Measurements from ENCODE around the gene DHRS4L2. TPM values are rescaled to one million over a fixed set of nuclear protein-coding genes. Genes with fewer than 3 reads are reported as not detected.
"Not testable (repeated sequence)": the region's sequence is repeated elsewhere in the genome, so short reads cannot be mapped to it uniquely, and the experiment has no call there.

DHRS4L2 gene
- total and polyA plus RNA-seq, 2 of the 4 experiments (the other 2 are of a cell fraction): 11.1 to 19.6 TPM

- TF ChIP-seq MAFK (IDR thresholded peaks at IDR 0.05; ENCODE audit: low read depth, low read length): no peak
Measured at GRCh38 chr14:23984891-23985602, 3.7 kb upstream of the DHRS4L2 start (continued).

DNA sequence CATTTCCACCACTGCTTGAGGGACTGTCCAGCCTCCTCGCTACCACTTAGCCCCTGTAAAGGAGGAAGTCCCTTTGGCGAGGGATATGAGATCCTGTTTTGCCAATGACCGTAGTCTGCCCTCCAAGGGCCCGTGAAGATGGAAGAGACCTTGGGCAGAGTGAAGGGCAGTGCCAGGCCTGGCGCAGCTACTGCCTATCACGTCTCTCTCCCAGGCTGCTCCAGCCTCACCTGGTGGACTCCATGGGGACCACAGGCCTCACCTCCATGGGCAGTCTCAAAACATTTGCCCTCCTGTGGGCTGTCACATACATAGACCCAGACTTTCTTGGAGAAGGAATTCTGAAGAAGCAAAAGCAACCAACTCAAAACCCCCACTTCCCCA, 514 bp upstream of the DHRS4L2 start:
- peak overlapping the region; percentile 7; the same call in 1 of the 2 replicates for H3K4me2 ChIP-seq (ENCODE audit: low read depth, low read length)
- dilution Hi-C loops (cut with HindIII; ENCODE audit: low sequenced_read_pairs, unreplicated experiment); DNase-seq; H3K18ac ChIP-seq (ENCODE audit: low read depth, low read length); H3K9me1 ChIP-seq (ENCODE audit: insufficient read depth, low read length); H4K91ac ChIP-seq (ENCODE audit: insufficient read depth, low read depth, low read length); H2BK20ac ChIP-seq (ENCODE audit: low read depth, low read length); H3K36me3 ChIP-seq (ENCODE audit: control insufficient read depth, insufficient read depth, low read length); H3K9ac ChIP-seq (ENCODE audit: low read depth, low read length); H3K4ac ChIP-seq (ENCODE audit: low read depth, low read length); BruUV-seq (replicated peaks); H2AK9ac ChIP-seq (replicated peaks; ENCODE audit: low read depth, low read length, poor library complexity); POLR2A ChIA-PET (ENCODE audit: unreplicated experiment); H3K14ac ChIP-seq (replicated peaks; ENCODE audit: low read depth, low read length); H3K4me1 ChIP-seq (ENCODE audit: control insufficient read depth, insufficient read depth, low read length); H2BK120ac ChIP-seq (ENCODE audit: low read depth, low read length); H3K27me3 ChIP-seq (ENCODE audit: control insufficient read depth, insufficient read depth, low read length); H3K23ac ChIP-seq (ENCODE audit: low read depth, low read length); H3K79me1 ChIP-seq (ENCODE audit: low read depth in 1 of 2, low read length in 2 of 2); H3K4me3 ChIP-seq (ENCODE audit: insufficient read depth, low read depth, low read length); H2BK5ac ChIP-seq (ENCODE audit: low read depth, low read length, poor library complexity, severe bottlenecking); H2BK15ac ChIP-seq (ENCODE audit: low read depth, low read length); H4K5ac ChIP-seq (ENCODE audit: low read depth, low read length); H4K20me1 ChIP-seq (ENCODE audit: insufficient read depth, low read length); H3K56ac ChIP-seq (ENCODE audit: extremely low read depth, insufficient read depth, low read length); CTCF ChIA-PET; H3K27ac ChIP-seq (ENCODE audit: insufficient read depth, low read length); H3K9me3 ChIP-seq (ENCODE audit: control insufficient read depth, insufficient read depth, low read length): not testable (repeated sequence)
- H2AFZ ChIP-seq (replicated peaks; ENCODE audit: low read length, poor library complexity): peak overlapping the region; percentile 79
- no CpG with 5 or more reads among the region's 6 CpGs for WGBS, 2 experiments (ENCODE audit: extremely low coverage in 2 of 2, insufficient read length in 1 of 2)
- intact Hi-C loops (cut with micrococcal nuclease): loop anchor here (5.0 to 10.0 kb wide), 2 partner anchors 44 to 307 kb away; partner anchors contain the start of genes DHRS1 and NOP9
- peak overlapping the region in 1 of 2 experiments; percentile 86; a peak in 2 of 4 replicates for H4K8ac ChIP-seq (ENCODE audit: low read depth in 2 of 2, low read length in 2 of 2)
- in situ Hi-C loops (cut with MboI; ENCODE audit: low sequenced_read_pairs): loop anchor here (10.0 kb wide), 1 partner anchor 47 kb away; no protein-coding TSS in a partner anchor
- peak overlapping the region; percentile 39; the same call in 1 of the 2 replicates for H2AK5ac ChIP-seq (ENCODE audit: low read depth, low read length)
- peak; percentile 12 for ATAC-seq (ENCODE audit: low read depth)

DNA sequence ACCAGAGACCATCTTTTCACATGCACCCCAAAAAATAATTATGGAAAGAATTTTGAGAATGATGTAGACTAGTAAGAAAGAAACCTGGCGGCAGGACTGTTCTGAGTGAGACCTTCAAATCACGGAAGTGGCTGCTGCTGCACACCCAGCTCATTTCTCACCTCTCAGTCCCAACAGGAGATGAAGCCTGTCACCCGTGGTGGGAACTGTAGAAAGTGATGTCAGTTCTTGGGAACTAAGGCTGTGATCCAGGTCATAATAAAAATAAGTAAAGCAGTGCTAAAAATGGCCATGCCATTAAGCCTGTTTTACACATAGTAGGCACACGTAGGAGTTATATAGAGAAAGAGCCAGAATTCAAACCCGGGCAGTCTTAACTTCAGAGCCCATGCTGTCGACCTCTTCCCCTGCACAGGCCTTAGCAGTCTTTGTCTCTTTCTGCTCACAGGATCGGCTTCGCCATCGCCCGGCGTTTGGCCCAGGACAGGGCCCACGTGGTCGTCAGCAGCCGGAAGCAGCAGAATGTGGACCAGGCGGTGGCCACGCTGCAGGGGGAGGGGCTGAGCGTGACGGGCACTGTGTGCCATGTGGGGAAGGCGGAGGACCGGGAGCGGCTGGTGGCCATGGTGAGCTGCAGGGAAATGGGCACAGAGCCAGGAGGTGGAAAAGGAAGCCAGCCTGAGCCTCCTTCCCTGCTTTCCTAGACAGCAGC, 1.2 kb downstream of the DHRS4L2 start:
- H3K56ac ChIP-seq (ENCODE audit: extremely low read depth, insufficient read depth, low read length); H3K27me3 ChIP-seq (ENCODE audit: control insufficient read depth, insufficient read depth, low read length); BruUV-seq (replicated peaks); H4K8ac ChIP-seq (ENCODE audit: low read depth in 2 of 2, low read length in 2 of 2); dilution Hi-C loops (cut with HindIII; ENCODE audit: low sequenced_read_pairs, unreplicated experiment); H3K4me1 ChIP-seq (ENCODE audit: control insufficient read depth, insufficient read depth, low read length); H3K14ac ChIP-seq (replicated peaks; ENCODE audit: low read depth, low read length); H3K4me2 ChIP-seq (ENCODE audit: low read depth, low read length); H3K4me3 ChIP-seq (ENCODE audit: insufficient read depth, low read depth, low read length); H2BK120ac ChIP-seq (ENCODE audit: low read depth, low read length); H3K27ac ChIP-seq (ENCODE audit: insufficient read depth, low read length); H3K9me3 ChIP-seq (ENCODE audit: control insufficient read depth, insufficient read depth, low read length); H3K36me3 ChIP-seq (ENCODE audit: control insufficient read depth, insufficient read depth, low read length); H3K4ac ChIP-seq (ENCODE audit: low read depth, low read length); H4K5ac ChIP-seq (ENCODE audit: low read depth, low read length); POLR2A ChIA-PET (ENCODE audit: unreplicated experiment); CTCF ChIA-PET; H3K79me1 ChIP-seq (ENCODE audit: low read depth in 1 of 2, low read length in 2 of 2); H3K9ac ChIP-seq (ENCODE audit: low read depth, low read length); H3K23ac ChIP-seq (ENCODE audit: low read depth, low read length); H2AFZ ChIP-seq (replicated peaks; ENCODE audit: low read length, poor library complexity); DNase-seq; H2BK20ac ChIP-seq (ENCODE audit: low read depth, low read length); H2AK5ac ChIP-seq (ENCODE audit: low read depth, low read length); H3K9me1 ChIP-seq (ENCODE audit: insufficient read depth, low read length); H2BK15ac ChIP-seq (ENCODE audit: low read depth, low read length); H2AK9ac ChIP-seq (replicated peaks; ENCODE audit: low read depth, low read length, poor library complexity); ATAC-seq (ENCODE audit: low read depth); H2BK5ac ChIP-seq (ENCODE audit: low read depth, low read length, poor library complexity, severe bottlenecking); H3K18ac ChIP-seq (ENCODE audit: low read depth, low read length); H4K20me1 ChIP-seq (ENCODE audit: insufficient read depth, low read length); H4K91ac ChIP-seq (ENCODE audit: insufficient read depth, low read depth, low read length): not testable (repeated sequence)
- in situ Hi-C loops (cut with MboI; ENCODE audit: low sequenced_read_pairs) (loop anchor here (10.0 kb wide), 1 partner anchor 45 kb away; no protein-coding TSS in a partner anchor), intact Hi-C loops (cut with micrococcal nuclease) (loop anchor here (5.0 to 10.0 kb wide), 2 partner anchors 42 to 305 kb away; partner anchors contain the start of genes DHRS1 and NOP9)
- 77% methylated on average over 3 of the region's 21 CpGs; no CpG with 5 or more reads in 1 of the 2 experiments for WGBS, 2 experiments (ENCODE audit: extremely low coverage in 2 of 2, insufficient read length in 1 of 2)
